ENCODE data around the gene ZBTB46.
"Not testable (repeated sequence)": the region's sequence is repeated elsewhere in the genome, so short reads cannot be mapped to it uniquely, and the experiment has no call there.

Gene ZBTB46

DNA sequence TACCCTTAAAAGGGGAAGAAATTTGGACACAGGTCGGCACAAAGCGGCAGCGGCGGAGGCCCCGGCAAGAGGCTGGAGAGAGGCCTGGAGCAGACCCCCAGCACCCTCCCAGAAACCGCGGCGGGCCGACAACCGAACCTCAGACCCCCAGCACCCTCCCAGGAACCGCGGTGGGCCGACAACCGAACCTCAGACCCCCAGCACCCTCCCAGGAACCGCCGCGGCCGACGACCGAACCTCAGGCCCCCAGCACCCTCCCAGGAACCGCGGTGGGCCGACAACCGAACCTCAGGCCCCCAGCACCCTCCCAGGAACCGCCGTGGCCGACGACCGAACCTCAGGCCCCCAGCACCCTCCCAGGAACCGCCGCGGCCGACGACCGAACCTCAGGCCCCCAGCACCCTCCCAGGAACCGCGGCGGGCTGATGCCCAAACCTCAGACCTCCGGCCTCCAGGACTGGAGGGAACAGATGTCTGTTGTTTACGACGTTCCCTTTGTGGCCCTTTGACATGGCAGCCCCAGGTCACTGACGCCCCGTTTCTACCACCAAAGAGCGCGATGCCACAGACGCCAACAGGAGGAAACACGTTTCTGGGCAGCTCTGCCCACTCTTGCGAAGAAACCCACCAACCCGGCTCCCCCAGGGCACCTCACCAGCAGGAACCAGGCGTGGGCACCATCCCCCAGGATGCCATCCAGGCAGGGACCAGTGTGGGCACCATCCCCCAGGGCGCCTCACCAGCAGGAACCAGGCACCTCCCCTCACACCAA lies 28.4 kb downstream of the ZBTB46 start:
- 0 out of 2 replicates have a peak overlapping the region, but pooled peaks have one; percentile 67 for H3K4me2 ChIP-seq (ENCODE audit: low read length)
- peaks cover 11% of the 10 kb centered on the region for H3K4me1 ChIP-seq (ENCODE audit: low read length)
- H3K9ac ChIP-seq (ENCODE audit: low read length), result no peak overlapping the region
- H2AFZ ChIP-seq (ENCODE audit: low read depth, low read length), result no peak overlapping the region
- no peak overlapping the region for H3K4me3 ChIP-seq (ENCODE audit: low read length)
- no peaks in the 10 kb centered on the region for H3K27me3 ChIP-seq (ENCODE audit: low read depth, low read length)
- H3K27ac ChIP-seq (ENCODE audit: low read length), result no peak overlapping the region
- no peaks in the 10 kb centered on the region for H4K20me1 ChIP-seq (ENCODE audit: insufficient read depth, low read length)
- H3K9me3 ChIP-seq (ENCODE audit: insufficient read depth, low read length), result no peaks in the 10 kb centered on the region
- no peak for TF ChIP-seq EZH2phosphoT487 (IDR thresholded peaks at IDR 0.05; ENCODE audit: low read depth)
- TF ChIP-seq, protein P1, sequence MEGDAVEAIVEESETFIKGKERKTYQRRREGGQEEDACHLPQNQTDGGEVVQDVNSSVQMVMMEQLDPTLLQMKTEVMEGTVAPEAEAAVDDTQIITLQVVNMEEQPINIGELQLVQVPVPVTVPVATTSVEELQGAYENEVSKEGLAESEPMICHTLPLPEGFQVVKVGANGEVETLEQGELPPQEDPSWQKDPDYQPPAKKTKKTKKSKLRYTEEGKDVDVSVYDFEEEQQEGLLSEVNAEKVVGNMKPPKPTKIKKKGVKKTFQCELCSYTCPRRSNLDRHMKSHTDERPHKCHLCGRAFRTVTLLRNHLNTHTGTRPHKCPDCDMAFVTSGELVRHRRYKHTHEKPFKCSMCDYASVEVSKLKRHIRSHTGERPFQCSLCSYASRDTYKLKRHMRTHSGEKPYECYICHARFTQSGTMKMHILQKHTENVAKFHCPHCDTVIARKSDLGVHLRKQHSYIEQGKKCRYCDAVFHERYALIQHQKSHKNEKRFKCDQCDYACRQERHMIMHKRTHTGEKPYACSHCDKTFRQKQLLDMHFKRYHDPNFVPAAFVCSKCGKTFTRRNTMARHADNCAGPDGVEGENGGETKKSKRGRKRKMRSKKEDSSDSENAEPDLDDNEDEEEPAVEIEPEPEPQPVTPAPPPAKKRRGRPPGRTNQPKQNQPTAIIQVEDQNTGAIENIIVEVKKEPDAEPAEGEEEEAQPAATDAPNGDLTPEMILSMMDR (IDR thresholded peaks at IDR 0.05; ENCODE audit: low read depth, low read length), result no peak
- H3K79me2 ChIP-seq (ENCODE audit: low read length), result no peaks in the 10 kb centered on the region
- H3K36me3 ChIP-seq (replicated peaks; ENCODE audit: low read depth, low read length), result no peaks in the 10 kb centered on the region

DNA sequence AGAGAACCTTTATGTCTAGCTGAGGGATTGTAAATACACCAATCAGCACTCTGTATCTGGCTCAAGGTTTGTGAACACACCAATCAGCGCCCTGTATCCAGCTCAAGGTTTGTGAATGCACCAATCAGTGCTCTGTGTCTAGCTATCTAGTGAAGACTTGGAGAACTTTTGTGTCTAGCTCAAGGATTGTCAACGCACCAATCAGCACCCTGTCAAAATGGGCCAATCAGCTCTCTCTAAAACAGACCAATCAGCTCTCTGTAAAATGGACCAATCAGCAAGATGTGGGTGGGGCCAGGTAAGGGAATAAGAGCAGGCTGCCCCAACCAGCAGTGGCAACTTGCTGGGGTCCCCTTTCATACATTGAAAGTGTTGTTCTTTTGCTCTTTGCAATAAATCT lies 29.9 kb downstream of the ZBTB46 start:
- H3K9me3 ChIP-seq (ENCODE audit: insufficient read depth, low read length); H3K27ac ChIP-seq (ENCODE audit: low read length); H3K4me2 ChIP-seq (ENCODE audit: low read length); H3K4me3 ChIP-seq (ENCODE audit: low read length); H4K20me1 ChIP-seq (ENCODE audit: insufficient read depth, low read length); H3K79me2 ChIP-seq (ENCODE audit: low read length); H3K36me3 ChIP-seq (replicated peaks; ENCODE audit: low read depth, low read length); H2AFZ ChIP-seq (ENCODE audit: low read depth, low read length); H3K9ac ChIP-seq (ENCODE audit: low read length); H3K27me3 ChIP-seq (ENCODE audit: low read depth, low read length): not testable (repeated sequence)
- H3K4me1 ChIP-seq (ENCODE audit: low read length), result peaks cover 11% of the 10 kb centered on the region

DNA sequence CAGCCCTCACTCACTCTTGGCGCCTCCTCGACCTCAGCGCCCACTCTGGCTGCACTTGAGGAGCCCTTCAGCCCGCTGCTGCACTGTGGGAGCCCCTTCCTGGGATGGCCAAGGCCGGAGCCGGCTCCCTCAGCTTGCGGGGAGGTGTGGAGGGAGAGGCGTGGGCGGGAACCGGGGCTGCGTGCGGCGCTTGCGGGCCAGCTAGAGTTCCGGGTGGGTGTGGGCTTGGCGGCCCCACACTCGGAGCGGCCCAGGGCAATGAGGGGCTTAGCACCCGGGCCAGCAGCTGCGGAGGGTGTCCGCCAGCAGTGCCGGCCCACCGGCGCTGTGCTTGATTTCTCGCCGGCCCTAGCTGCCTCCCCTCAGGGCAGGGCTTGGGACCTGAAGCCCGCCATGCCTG lies 30.7 kb downstream of the ZBTB46 start:
- peaks cover 11% of the 10 kb centered on the region for H3K4me1 ChIP-seq (ENCODE audit: low read length)
- not testable (repeated sequence) for H3K9ac ChIP-seq (ENCODE audit: low read length); H2AFZ ChIP-seq (ENCODE audit: low read depth, low read length); H3K4me3 ChIP-seq (ENCODE audit: low read length); H3K27ac ChIP-seq (ENCODE audit: low read length); H3K79me2 ChIP-seq (ENCODE audit: low read length); H3K36me3 ChIP-seq (replicated peaks; ENCODE audit: low read depth, low read length); H4K20me1 ChIP-seq (ENCODE audit: insufficient read depth, low read length); H3K27me3 ChIP-seq (ENCODE audit: low read depth, low read length); H3K4me2 ChIP-seq (ENCODE audit: low read length); H3K9me3 ChIP-seq (ENCODE audit: insufficient read depth, low read length)

DNA sequence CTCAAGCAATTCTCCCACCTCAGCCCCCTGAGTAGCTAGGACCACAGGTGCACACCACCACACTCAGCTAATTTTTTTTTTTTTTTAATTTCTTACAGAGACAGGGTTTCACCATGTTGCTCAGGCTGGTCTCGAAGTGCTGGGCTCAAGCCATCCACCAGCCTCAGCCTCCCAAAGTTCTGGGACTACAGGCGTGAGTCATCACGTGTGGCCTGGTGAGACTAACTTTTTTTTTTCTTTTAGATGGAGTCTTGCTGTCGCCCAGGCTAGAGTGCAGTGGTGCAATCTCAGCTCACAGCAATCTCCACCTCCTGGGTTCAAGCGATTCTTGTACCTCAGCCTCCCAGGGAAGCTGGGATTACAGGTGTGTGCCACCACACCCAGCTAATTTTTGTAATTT lies 31.9 kb downstream of the ZBTB46 start:
- H3K4me1 ChIP-seq (ENCODE audit: low read length), result peaks cover 10% of the 10 kb centered on the region
- not testable (repeated sequence) for H3K79me2 ChIP-seq (ENCODE audit: low read length); H3K4me3 ChIP-seq (ENCODE audit: low read length); H3K4me2 ChIP-seq (ENCODE audit: low read length); H3K36me3 ChIP-seq (replicated peaks; ENCODE audit: low read depth, low read length); H3K9me3 ChIP-seq (ENCODE audit: insufficient read depth, low read length); H4K20me1 ChIP-seq (ENCODE audit: insufficient read depth, low read length); H2AFZ ChIP-seq (ENCODE audit: low read depth, low read length); H3K27ac ChIP-seq (ENCODE audit: low read length); H3K9ac ChIP-seq (ENCODE audit: low read length)
- peaks cover 18% of the 10 kb centered on the region for H3K27me3 ChIP-seq (ENCODE audit: low read depth, low read length)

DNA sequence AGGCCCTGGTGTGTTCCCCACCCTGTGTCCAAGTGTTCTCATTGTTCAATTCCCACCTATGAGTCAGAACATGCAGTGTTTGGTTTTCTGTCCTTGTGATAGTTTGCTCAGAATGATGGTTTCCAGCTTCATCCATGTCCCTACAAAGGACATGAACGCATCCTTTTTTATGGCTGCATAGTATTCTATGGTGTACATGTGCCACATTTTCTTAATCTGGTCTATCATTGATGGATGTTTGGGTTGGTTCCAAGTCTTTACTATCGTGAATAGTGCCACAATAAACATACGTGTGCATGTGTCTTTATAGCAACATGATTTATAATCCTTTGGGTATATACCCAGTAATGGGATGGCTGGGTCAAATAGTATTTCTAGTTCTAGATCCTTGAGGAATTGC lies 33.9 kb downstream of the ZBTB46 start:
- H3K79me2 ChIP-seq (ENCODE audit: low read length); H4K20me1 ChIP-seq (ENCODE audit: insufficient read depth, low read length); H3K9ac ChIP-seq (ENCODE audit: low read length); H2AFZ ChIP-seq (ENCODE audit: low read depth, low read length); H3K4me2 ChIP-seq (ENCODE audit: low read length); H3K36me3 ChIP-seq (replicated peaks; ENCODE audit: low read depth, low read length); H3K27ac ChIP-seq (ENCODE audit: low read length); H3K4me1 ChIP-seq (ENCODE audit: low read length); H3K4me3 ChIP-seq (ENCODE audit: low read length); H3K9me3 ChIP-seq (ENCODE audit: insufficient read depth, low read length): not testable (repeated sequence)
- H3K27me3 ChIP-seq (ENCODE audit: low read depth, low read length), result peaks cover 19% of the 10 kb centered on the region

DNA sequence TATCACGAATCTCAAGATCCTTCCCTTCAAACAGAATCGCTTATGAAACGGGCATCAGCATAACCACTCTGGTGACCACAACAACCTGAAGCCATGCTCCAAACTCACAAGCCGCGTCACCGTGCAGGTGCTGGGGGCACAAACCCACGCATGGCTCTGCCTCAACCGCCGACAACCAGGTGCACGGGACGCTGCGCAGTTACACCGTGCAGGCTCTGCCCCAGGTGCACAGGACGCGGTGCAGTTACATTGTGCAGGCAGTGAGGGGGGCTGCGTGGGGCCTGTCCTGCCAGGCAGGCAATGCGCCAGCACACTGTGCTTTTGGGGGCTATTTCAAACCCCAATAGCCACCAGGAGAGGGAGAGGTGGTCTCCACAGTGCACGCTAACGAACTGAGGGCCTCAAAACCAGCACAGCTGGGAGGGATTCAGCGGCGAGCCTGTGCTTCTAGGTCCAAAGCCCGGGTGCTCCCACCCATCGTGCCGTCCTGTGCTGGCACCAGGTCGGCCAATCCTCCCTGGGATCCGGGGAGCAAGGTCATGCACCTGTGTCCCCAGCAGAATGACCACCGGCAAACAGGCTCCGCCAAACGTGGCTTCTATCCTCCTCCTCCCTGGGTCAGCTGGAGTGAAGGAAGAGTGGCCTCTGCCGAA lies 35.8 kb downstream of the ZBTB46 start:
- Histone ChIP-seq H3K4me1 (ENCODE audit: low read length) (no peaks in the 10 kb centered on the region), H3K4me3 (ENCODE audit: low read length) (no peak overlapping the region), H3K27ac (ENCODE audit: low read length) (no peak overlapping the region), H3K9ac (ENCODE audit: low read length) (no peak overlapping the region), H3K36me3 (replicated peaks; ENCODE audit: low read depth, low read length) (no peaks in the 10 kb centered on the region), H2AFZ (ENCODE audit: low read depth, low read length) (no peak overlapping the region), H3K9me3 (ENCODE audit: insufficient read depth, low read length) (no peaks in the 10 kb centered on the region), H3K4me2 (ENCODE audit: low read length) (no peak overlapping the region), H3K79me2 (ENCODE audit: low read length) (no peaks in the 10 kb centered on the region), H4K20me1 (ENCODE audit: insufficient read depth, low read length) (no peaks in the 10 kb centered on the region), H3K27me3 (ENCODE audit: low read depth, low read length) (peaks cover 19% of the 10 kb centered on the region)
- TF ChIP-seq, protein P1 (IDR thresholded peaks at IDR 0.05; ENCODE audit: low read depth, low read length), result no peak
- TF ChIP-seq EZH2phosphoT487 (IDR thresholded peaks at IDR 0.05; ENCODE audit: low read depth), result no peak
